Trophoblast cell (in vitro differentiated cells and primary cell): Measurements from ENCODE around the gene ZNF22.

Source experiments
- DNase-seq, 2 donors: peaks; one replicate each; pipeline ENCODE4 v3.0.0-alpha.2; 2016
- H2AFZ ChIP-seq: 2 replicates; pipeline ENCODE4 v1.6.1; 2013; ENCODE audit warnings: low read length, moderate library complexity, mild to moderate bottlenecking; ENCODE audit not compliant: insufficient read depth, poor library complexity
- H2AK5ac ChIP-seq: 2 replicates; pipeline ENCODE4 v1.6.1; 2013; ENCODE audit warnings: mild to moderate bottlenecking, low read length
- H2BK120ac ChIP-seq: 2 replicates; pipeline ENCODE4 v1.6.1; 2013; ENCODE audit warnings: low read length, mild to moderate bottlenecking, moderate library complexity; ENCODE audit not compliant: insufficient read depth, poor library complexity
- H2BK12ac ChIP-seq: 2 replicates; pipeline ENCODE4 v1.6.1; 2013; ENCODE audit warnings: mild to moderate bottlenecking, low read length, moderate library complexity
- H2BK5ac ChIP-seq: 2 replicates; pipeline ENCODE4 v1.6.1; 2013; ENCODE audit warnings: low read length, low read depth, moderate library complexity, mild to moderate bottlenecking; ENCODE audit not compliant: poor library complexity
- H3K14ac ChIP-seq: 2 replicates; pipeline ENCODE4 v1.6.1; 2013; ENCODE audit warnings: mild to moderate bottlenecking, low read length
- H3K18ac ChIP-seq: 2 replicates; pipeline ENCODE4 v1.6.1; 2013; ENCODE audit warnings: mild to moderate bottlenecking, low read length
- H3K23ac ChIP-seq: 2 replicates; pipeline ENCODE4 v1.6.1; 2013; ENCODE audit warnings: low read length
- H3K27ac ChIP-seq: 2 replicates; pipeline ENCODE4 v1.5.1; 2013; ENCODE audit warnings: low read depth, mild to moderate bottlenecking, inconsistent platforms, low read length, moderate library complexity
- H3K27me3 ChIP-seq: 2 replicates; pipeline ENCODE4 v1.6.1; 2013; ENCODE audit warnings: inconsistent platforms, mild to moderate bottlenecking, low read length, moderate library complexity; ENCODE audit not compliant: insufficient read depth
- H3K36me3 ChIP-seq, 2 experiments: 1 replicate in 1 of 2; 2 replicates in 1 of 2; pipeline ENCODE4 v1.6.1; 2013; ENCODE audit warnings: low read length in 2 of 2, mild to moderate bottlenecking in 2 of 2, moderate library complexity in 1 of 2; ENCODE audit not compliant: insufficient read depth in 2 of 2, control insufficient read depth in 1 of 2
- H3K4ac ChIP-seq: 2 replicates; pipeline ENCODE4 v1.6.1; 2013; ENCODE audit warnings: low read depth, mild to moderate bottlenecking, low read length, moderate library complexity
- H3K4me1 ChIP-seq, 2 experiments: 1 replicate in 1 of 2; 2 replicates in 1 of 2; pipeline ENCODE4 v1.6.1; 2013; ENCODE audit warnings: low read length in 2 of 2, mild to moderate bottlenecking in 2 of 2, moderate library complexity in 1 of 2; ENCODE audit not compliant: insufficient read depth in 2 of 2, control insufficient read depth in 1 of 2
- H3K4me2 ChIP-seq: 2 replicates; pipeline ENCODE4 v1.6.1; 2013; ENCODE audit warnings: inconsistent platforms, mild to moderate bottlenecking, low read length, moderate library complexity
- H3K4me3 ChIP-seq: 2 replicates; pipeline ENCODE4 v1.5.1; 2013; ENCODE audit warnings: mild to moderate bottlenecking, low read depth, low read length, inconsistent platforms
- H3K79me1 ChIP-seq: one replicate; pipeline ENCODE4 v1.6.1; 2013; ENCODE audit warnings: low read length
- H3K79me2 ChIP-seq: 2 replicates; pipeline ENCODE4 v1.6.1; 2013; ENCODE audit warnings: low read length, mild to moderate bottlenecking; ENCODE audit not compliant: control insufficient read depth, insufficient read depth, poor library complexity
- H3K9ac ChIP-seq: 2 replicates; pipeline ENCODE4 v1.6.1; 2013; ENCODE audit warnings: mild to moderate bottlenecking, low read length
- H3K9me3 ChIP-seq: 2 replicates; pipeline ENCODE4 v1.6.1; 2013; ENCODE audit warnings: low read depth, mild to moderate bottlenecking, control low read depth, inconsistent platforms, low read length; ENCODE audit not compliant: insufficient read depth
- H4K12ac ChIP-seq: 2 replicates; pipeline ENCODE4 v1.6.1; 2013; ENCODE audit warnings: low read depth, mild to moderate bottlenecking, low read length, moderate library complexity
- H4K8ac ChIP-seq: 2 replicates; pipeline ENCODE4 v1.6.1; 2013; ENCODE audit warnings: low read depth, mild to moderate bottlenecking, low read length, moderate library complexity
- H4K91ac ChIP-seq: one replicate; pipeline ENCODE4 v1.6.1; 2013; ENCODE audit warnings: low read depth, mild to moderate bottlenecking, low read length, moderate library complexity
- WGBS: extraction: QIAGEN DNeasy Blood & Tissue Kit; methylation state at CpG from one replicate; pipeline ENCODE4 v1.1.7; 2013; ENCODE audit warnings: missing lambda C conversion rate; ENCODE audit not compliant: insufficient read length, insufficient coverage; ENCODE audit errors: extremely low coverage; 5-methylcytosine and 5-hydroxymethylcytosine counted together

Gene ZNF22

GRCh38 chr10:44975431-44976331 lies 25.0 kb upstream of the ZNF22 start:
- Histone ChIP-seq H4K91ac (peak overlapping the region; percentile 33), H3K4me2 (peak overlapping the region; percentile 5), H3K14ac (peak overlapping the region; percentile 14), H2BK12ac (peak overlapping the region; percentile 63), H3K27ac (peak overlapping the region; percentile 54), H3K23ac (no peak overlapping the region), H3K18ac (no peak overlapping the region), H3K4me3 (no peak overlapping the region), H3K9me3 (no peaks in the 10 kb centered on the region), H2AK5ac (no peak overlapping the region), H2AFZ (no peak overlapping the region), H3K36me3 (peaks cover 16 to 21% of the 10 kb centered on the region in 2 experiments), H2BK5ac (peak overlapping the region; percentile 63), H3K79me1 (peaks cover 42% of the 10 kb centered on the region), H3K79me2 (peaks cover 8% of the 10 kb centered on the region), H3K27me3 (no peaks in the 10 kb centered on the region), H4K12ac (no peak overlapping the region), H4K8ac (peak overlapping the region; percentile 7), H2BK120ac (peak overlapping the region; percentile 2), H3K4me1 (peaks cover 51 to 63% of the 10 kb centered on the region in 2 experiments), H3K9ac (no peak overlapping the region), H3K4ac (no peak overlapping the region)
- no CpG with 5 or more reads among the region's 10 CpGs for WGBS
- DNase-seq = peak in 1 of 2 donors; percentile 25

GRCh38 chr10:44976352-44977198 lies 24.1 kb upstream of the ZNF22 start:
- no peak for DNase-seq
- Histone ChIP-seq H3K4me1 (peaks cover 54 to 66% of the 10 kb centered on the region in 2 experiments), H3K79me2 (peaks cover 8% of the 10 kb centered on the region), H4K8ac (no peak overlapping the region), H3K9ac (peak overlapping the region; percentile 14), H2AK5ac (no peak overlapping the region), H3K9me3 (no peaks in the 10 kb centered on the region), H2BK12ac (peak overlapping the region; percentile 16), H2AFZ (no peak overlapping the region), H3K23ac (no peak overlapping the region), H3K4me3 (no peak overlapping the region), H3K4me2 (peak overlapping the region; percentile 71), H3K14ac (peak overlapping the region; percentile 4), H3K27me3 (no peaks in the 10 kb centered on the region), H4K12ac (no peak overlapping the region), H3K27ac (no peak overlapping the region), H3K36me3 (peaks cover 7 to 12% of the 10 kb centered on the region in 2 experiments), H4K91ac (peak overlapping the region; percentile 2), H3K4ac (no peak overlapping the region), H2BK120ac (no peak overlapping the region), H3K79me1 (peaks cover 46% of the 10 kb centered on the region), H2BK5ac (peak overlapping the region; percentile 3), H3K18ac (peak overlapping the region; percentile 9)
- no CpG with 5 or more reads among the region's 9 CpGs for WGBS

DNA sequence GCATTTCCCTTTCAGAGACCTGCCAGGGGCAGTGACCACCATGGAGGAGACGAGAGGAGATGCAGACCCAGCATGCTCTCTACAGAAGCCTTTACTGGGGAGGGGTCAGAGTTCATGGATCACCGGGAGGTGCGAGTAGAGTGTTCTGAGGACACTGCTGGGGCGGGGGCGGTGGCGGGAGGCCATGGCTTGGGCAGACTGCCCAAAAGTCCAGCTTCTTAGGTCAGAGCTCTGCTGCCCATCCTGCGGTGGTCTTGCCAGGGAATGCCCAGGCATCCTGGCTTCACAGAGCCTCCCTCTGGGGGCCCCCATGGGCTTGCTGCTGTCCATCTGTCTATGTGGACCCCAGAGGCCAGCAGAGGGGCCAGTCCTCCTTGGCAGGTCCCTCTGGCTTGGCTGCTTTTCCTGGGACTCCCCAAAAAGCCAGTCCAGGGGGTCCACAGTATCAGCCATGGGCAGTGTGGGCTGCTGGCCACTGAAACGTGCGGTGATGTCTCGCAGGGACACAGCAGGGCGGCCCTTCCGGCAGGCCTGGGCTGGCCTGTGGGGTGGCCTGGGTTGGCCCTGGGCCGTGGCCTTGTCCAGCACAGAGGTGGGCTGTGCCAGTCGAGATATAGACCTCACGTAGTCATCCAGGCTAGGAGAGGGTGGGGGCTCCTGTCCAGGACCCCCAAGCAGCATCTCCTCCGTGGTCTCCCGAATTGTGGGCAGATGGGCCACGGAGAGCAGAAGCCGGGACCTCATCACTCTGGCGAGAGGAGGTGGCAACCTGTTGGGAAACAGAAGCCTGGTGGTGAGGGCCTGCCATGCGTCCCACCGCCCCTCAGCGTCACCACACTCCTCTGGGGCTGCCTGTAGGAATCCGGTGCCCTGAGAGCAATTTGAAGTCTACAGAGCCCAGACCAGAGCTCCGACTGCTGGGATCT lies 23.2 kb upstream of the ZNF22 start:
- Histone ChIP-seq H3K79me1 (peaks cover 48% of the 10 kb centered on the region), H4K91ac (peak overlapping the region; percentile 77), H4K8ac (peak overlapping the region; percentile 52), H3K4me3 (peak overlapping the region; percentile 25), H3K36me3 (peaks cover 3 to 5% of the 10 kb centered on the region in 2 experiments), H2BK12ac (peak overlapping the region; percentile 43), H3K9me3 (no peaks in the 10 kb centered on the region), H3K14ac (peak overlapping the region; percentile 82), H3K4ac (peak overlapping the region; percentile 37), H2AFZ (peak overlapping the region; percentile 8), H4K12ac (peak overlapping the region; percentile 68), H3K18ac (peak overlapping the region; percentile 86), H3K4me2 (peak overlapping the region; percentile 71), H2AK5ac (peak overlapping the region; percentile 17), H3K79me2 (peaks cover 10% of the 10 kb centered on the region), H3K23ac (no peak overlapping the region), H3K27me3 (no peaks in the 10 kb centered on the region), H3K27ac (peak overlapping the region; percentile 80), H2BK5ac (peak overlapping the region; percentile 63), H3K4me1 (peaks cover 58 to 73% of the 10 kb centered on the region in 2 experiments), H3K9ac (no peak overlapping the region), H2BK120ac (peak overlapping the region; percentile 46)
- DNase-seq = no peak
- no CpG with 5 or more reads among the region's 25 CpGs for WGBS
